NB4 (cell line): ENCODE measurements around the gene PAM.

Source experiments
- DNase-seq: peaks from one replicate; pipeline ENCODE4 v3.0.0; 2010; ENCODE audit warnings: low read depth
- H3K4me3 ChIP-seq: one replicate; pipeline ENCODE4 v1.5.1; 2011; ENCODE audit warnings: mild to moderate bottlenecking, low read depth, low read length, moderate library complexity
- MYC ChIP-seq: IDR thresholded peaks from 2 replicates; pipeline ENCODE4 v1.6.1; 2011; ENCODE audit warnings: low read depth, low read length
- POLR2A ChIP-seq: IDR thresholded peaks from 2 replicates; pipeline ENCODE4 v1.6.1; 2011; ENCODE audit warnings: mild to moderate bottlenecking; ENCODE audit not compliant: insufficient read length; ENCODE audit errors: extremely low read depth
- TF ChIP-seq, protein P1 (sequence below): IDR thresholded peaks from 2 replicates; pipeline ENCODE4 v1.6.1; 2011; ENCODE audit warnings: low read depth, low read length
- TF ChIP-seq, protein P2 (sequence below): IDR thresholded peaks from one replicate; pipeline ENCODE4 v1.5.1; 2012; ENCODE audit warnings: low read depth, low read length

PAM gene

DNA sequence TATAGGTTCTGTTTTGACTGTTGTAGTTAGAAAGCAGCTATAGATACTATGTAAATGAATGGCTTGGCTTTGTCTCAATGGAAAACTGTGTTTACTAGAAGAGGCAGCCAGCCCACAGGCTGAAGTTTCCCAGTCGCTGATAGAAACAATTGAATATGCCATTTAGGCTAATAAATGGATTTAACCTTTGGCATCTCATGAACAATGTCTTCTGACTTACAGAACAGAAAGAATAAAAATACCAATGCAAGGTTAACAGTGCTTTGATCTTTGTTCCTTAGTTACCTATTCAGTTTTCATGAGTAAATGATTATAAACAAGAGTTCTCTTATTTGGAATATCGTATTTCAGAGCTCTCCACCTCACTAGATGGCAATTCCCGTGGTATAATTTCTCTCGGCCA lies 120.6 kb downstream of the PAM start:
- H3K4me3 ChIP-seq: no peak overlapping the region
- no peak for DNase-seq
- TF ChIP-seq, protein P1, sequence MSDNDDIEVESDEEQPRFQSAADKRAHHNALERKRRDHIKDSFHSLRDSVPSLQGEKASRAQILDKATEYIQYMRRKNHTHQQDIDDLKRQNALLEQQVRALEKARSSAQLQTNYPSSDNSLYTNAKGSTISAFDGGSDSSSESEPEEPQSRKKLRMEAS: no peak
- TF ChIP-seq, protein P2, sequence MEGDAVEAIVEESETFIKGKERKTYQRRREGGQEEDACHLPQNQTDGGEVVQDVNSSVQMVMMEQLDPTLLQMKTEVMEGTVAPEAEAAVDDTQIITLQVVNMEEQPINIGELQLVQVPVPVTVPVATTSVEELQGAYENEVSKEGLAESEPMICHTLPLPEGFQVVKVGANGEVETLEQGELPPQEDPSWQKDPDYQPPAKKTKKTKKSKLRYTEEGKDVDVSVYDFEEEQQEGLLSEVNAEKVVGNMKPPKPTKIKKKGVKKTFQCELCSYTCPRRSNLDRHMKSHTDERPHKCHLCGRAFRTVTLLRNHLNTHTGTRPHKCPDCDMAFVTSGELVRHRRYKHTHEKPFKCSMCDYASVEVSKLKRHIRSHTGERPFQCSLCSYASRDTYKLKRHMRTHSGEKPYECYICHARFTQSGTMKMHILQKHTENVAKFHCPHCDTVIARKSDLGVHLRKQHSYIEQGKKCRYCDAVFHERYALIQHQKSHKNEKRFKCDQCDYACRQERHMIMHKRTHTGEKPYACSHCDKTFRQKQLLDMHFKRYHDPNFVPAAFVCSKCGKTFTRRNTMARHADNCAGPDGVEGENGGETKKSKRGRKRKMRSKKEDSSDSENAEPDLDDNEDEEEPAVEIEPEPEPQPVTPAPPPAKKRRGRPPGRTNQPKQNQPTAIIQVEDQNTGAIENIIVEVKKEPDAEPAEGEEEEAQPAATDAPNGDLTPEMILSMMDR: no peak
- TF ChIP-seq MYC (no peak), POLR2A (no peak)

GRCh38 chr5:102876610-102877009 lies 121.5 kb downstream of the PAM start:
- DNase-seq: no peak
- no peak for TF ChIP-seq MYC

GRCh38 chr5:102879741-102880140 lies 124.6 kb downstream of the PAM start:
- H3K4me3 ChIP-seq: no peak overlapping the region
- DNase-seq: no peak
- TF ChIP-seq, protein P2: no peak

More at GRCh38 chr5:102876610-102877009, 121.5 kb downstream of the PAM start:
- no peak overlapping the region for H3K4me3 ChIP-seq

- H3K4me3 ChIP-seq: no peak overlapping the region
- TF ChIP-seq, protein P2: no peak
- TF ChIP-seq MYC (no peak), POLR2A (no peak)
- TF ChIP-seq, protein P1: no peak
- no peak for DNase-seq
These were observed 131.5 kb downstream of the PAM start for GRCh38 chr5:102886586-102886985.

- no peak for DNase-seq
- H3K4me3 ChIP-seq: no peak overlapping the region
- TF ChIP-seq, protein P2: no peak
- no peak for TF ChIP-seq MYC
- TF ChIP-seq POLR2A: no peak
- TF ChIP-seq, protein P1: no peak
These were observed 133.4 kb downstream of the PAM start for GRCh38 chr5:102888483-102888882.

GRCh38 chr5:102889033-102889432 lies 133.9 kb downstream of the PAM start:
- TF ChIP-seq POLR2A (no peak), MYC (no peak)
- TF ChIP-seq, protein P2: no peak
- TF ChIP-seq, protein P1: no peak
- no peak overlapping the region for H3K4me3 ChIP-seq
- no peak for DNase-seq

GRCh38 chr5:102890133-102890532 lies 135.0 kb downstream of the PAM start:
- TF ChIP-seq MYC (no peak), POLR2A (no peak)
- TF ChIP-seq, protein P1: no peak
- TF ChIP-seq, protein P2: no peak
- H3K4me3 ChIP-seq: no peak overlapping the region
- DNase-seq: no peak
